OCI-LY1 (cell line): ENCODE data around the gene LAPTM5.
"Not testable (repeated sequence)": the region's sequence is repeated elsewhere in the genome, so short reads cannot be mapped to it uniquely, and the experiment has no call there.

Source experiments
- H2AFZ ChIP-seq: fragments of 200-600 bp; sonication (generic), shearing (Covaris generic); 2 replicates; pipeline ENCODE4 v1.6.0; 2014; ENCODE audit warnings: antibody characterized with exemption, mild to moderate bottlenecking, low read length
- H3F3A ChIP-seq: fragments of 200-600 bp; sonication (generic), shearing (Covaris generic); 2 replicates; pipeline ENCODE4 v1.6.0; 2014; ENCODE audit warnings: mild to moderate bottlenecking, antibody characterized with exemption, low read length, moderate library complexity; ENCODE audit not compliant: insufficient read depth
- H3K27ac ChIP-seq: fragments of 200-600 bp; sonication (generic); 2 replicates; pipeline ENCODE4 v1.5.1; 2014; ENCODE audit warnings: low read length, mixed run types, mild to moderate bottlenecking, low read depth; ENCODE audit not compliant: poor library complexity, severe bottlenecking
- H3K27me3 ChIP-seq: fragments of 200-600 bp; sonication (generic); 2 replicates; pipeline ENCODE4 v1.6.0; 2014; ENCODE audit warnings: antibody characterized with exemption, mild to moderate bottlenecking, low read length, moderate library complexity; ENCODE audit not compliant: insufficient read depth
- H3K36me3 ChIP-seq: fragments of 200-600 bp; sonication (generic); 2 replicates; pipeline ENCODE4 v1.6.1; 2014; ENCODE audit warnings: mild to moderate bottlenecking, antibody characterized with exemption, low read length, moderate library complexity, mixed read lengths; ENCODE audit not compliant: insufficient read depth
- H3K4me1 ChIP-seq: fragments of 200-600 bp; sonication (generic); 2 replicates; pipeline ENCODE4 v1.5.1; 2014; ENCODE audit warnings: mild to moderate bottlenecking, low read length, moderate library complexity; ENCODE audit not compliant: insufficient read depth, severe bottlenecking
- H3K4me2 ChIP-seq: fragments of 200-600 bp; sonication (generic), shearing (Covaris generic); 2 replicates; pipeline ENCODE4 v1.6.1; 2014; ENCODE audit warnings: low read length
- H3K4me3 ChIP-seq: fragments of 200-600 bp; sonication (generic); 2 replicates; pipeline ENCODE4 v1.5.1; 2014; ENCODE audit warnings: low read length, low read depth, mild to moderate bottlenecking, mixed read lengths; ENCODE audit not compliant: poor library complexity, severe bottlenecking
- H3K79me2 ChIP-seq: fragments of 200-600 bp; shearing (Covaris generic); 2 replicates; pipeline ENCODE4 v1.6.1; 2016; ENCODE audit warnings: mixed run types, low read length, mixed read lengths; ENCODE audit not compliant: insufficient read depth
- H3K9ac ChIP-seq: fragments of 200-600 bp; sonication (generic), shearing (Covaris generic); 2 replicates; pipeline ENCODE4 v1.6.1; 2014; ENCODE audit warnings: mild to moderate bottlenecking, low read length, mixed read lengths
- H3K9me2 ChIP-seq: fragments of 200-600 bp; sonication (generic), shearing (Covaris generic); 2 replicates; pipeline ENCODE4 v1.6.1; 2014; ENCODE audit warnings: low read depth, mild to moderate bottlenecking, low read length, mixed read lengths
- H3K9me3 ChIP-seq: fragments of 200-600 bp; shearing (Covaris generic); 2 replicates; pipeline ENCODE4 v1.6.1; 2014; ENCODE audit warnings: low read length, mixed read lengths
- H4K20me1 ChIP-seq: fragments of 200-600 bp; sonication (generic), shearing (Covaris generic); 2 replicates; pipeline ENCODE4 v1.6.0; 2016; ENCODE audit warnings: mild to moderate bottlenecking, low read length; ENCODE audit not compliant: insufficient read depth
- EZH2 ChIP-seq: fragments of 200-600 bp; sonication (generic), shearing (Covaris generic); IDR thresholded peaks from 2 replicates; pipeline ENCODE4 v1.8.0; 2017; ENCODE audit warnings: borderline replicate concordance, mixed run types, mild to moderate bottlenecking, antibody characterized with exemption, low read length, moderate library complexity, mixed read lengths
- TF ChIP-seq, protein P1 (sequence below): fragments of 200-600 bp; sonication (generic), shearing (Covaris generic); IDR thresholded peaks from 2 replicates; pipeline ENCODE4 v1.5.1; 2017; ENCODE audit warnings: mild to moderate bottlenecking, antibody characterized with exemption, low read length, moderate library complexity, mixed read lengths

The LAPTM5 gene

DNA sequence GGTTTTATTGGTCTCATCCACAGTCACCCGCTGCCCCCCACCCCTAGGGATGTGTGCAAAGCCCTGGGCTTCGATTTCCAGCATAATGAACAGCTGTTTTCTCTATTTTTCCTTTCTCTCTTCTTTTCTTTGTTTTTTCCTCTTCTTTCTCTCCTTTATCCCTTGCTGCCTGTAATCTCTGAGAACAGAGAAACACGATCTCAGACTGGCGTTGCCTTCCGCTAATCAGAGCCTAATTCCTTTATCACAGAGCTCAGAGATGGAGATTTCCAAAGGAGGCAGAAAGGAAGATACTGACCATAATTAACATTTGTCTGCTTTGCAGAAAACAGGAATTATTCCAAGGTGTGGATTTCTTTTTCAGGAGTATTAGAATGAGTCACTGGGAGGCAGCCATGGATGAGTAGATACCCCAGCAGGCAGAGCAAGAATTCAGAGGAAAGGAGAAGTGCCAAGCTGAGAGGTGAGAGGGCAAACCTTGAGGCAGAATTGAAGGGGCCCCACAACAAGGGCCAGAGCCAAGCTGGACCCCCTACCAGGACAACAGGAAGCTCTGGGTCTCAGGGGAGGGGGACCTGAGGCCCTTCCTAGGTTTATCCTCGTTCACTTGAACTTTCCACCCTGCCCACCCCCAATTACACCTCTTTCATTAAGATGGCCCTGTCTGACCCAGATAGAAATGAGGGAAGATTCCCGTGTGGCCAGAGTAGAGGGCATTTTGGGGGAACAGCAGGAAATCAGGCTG lies 67.5 kb downstream of the LAPTM5 start:
- Histone ChIP-seq H3K9me2 (no peaks in the 10 kb centered on the region), H2AFZ (no peak overlapping the region), H4K20me1 (no peaks in the 10 kb centered on the region), H3F3A (no peaks in the 10 kb centered on the region), H3K27ac (no peak overlapping the region), H3K9me3 (no peaks in the 10 kb centered on the region), H3K27me3 (peaks cover 6% of the 10 kb centered on the region; the same call in 1 of the 2 replicates), H3K4me2 (no peak overlapping the region), H3K9ac (no peak overlapping the region), H3K79me2 (no peaks in the 10 kb centered on the region), H3K4me3 (no peak overlapping the region), H3K36me3 (no peaks in the 10 kb centered on the region), H3K4me1 (no peaks in the 10 kb centered on the region)
- TF ChIP-seq, protein P1, sequence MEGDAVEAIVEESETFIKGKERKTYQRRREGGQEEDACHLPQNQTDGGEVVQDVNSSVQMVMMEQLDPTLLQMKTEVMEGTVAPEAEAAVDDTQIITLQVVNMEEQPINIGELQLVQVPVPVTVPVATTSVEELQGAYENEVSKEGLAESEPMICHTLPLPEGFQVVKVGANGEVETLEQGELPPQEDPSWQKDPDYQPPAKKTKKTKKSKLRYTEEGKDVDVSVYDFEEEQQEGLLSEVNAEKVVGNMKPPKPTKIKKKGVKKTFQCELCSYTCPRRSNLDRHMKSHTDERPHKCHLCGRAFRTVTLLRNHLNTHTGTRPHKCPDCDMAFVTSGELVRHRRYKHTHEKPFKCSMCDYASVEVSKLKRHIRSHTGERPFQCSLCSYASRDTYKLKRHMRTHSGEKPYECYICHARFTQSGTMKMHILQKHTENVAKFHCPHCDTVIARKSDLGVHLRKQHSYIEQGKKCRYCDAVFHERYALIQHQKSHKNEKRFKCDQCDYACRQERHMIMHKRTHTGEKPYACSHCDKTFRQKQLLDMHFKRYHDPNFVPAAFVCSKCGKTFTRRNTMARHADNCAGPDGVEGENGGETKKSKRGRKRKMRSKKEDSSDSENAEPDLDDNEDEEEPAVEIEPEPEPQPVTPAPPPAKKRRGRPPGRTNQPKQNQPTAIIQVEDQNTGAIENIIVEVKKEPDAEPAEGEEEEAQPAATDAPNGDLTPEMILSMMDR = no peak
- no peak for TF ChIP-seq EZH2

DNA sequence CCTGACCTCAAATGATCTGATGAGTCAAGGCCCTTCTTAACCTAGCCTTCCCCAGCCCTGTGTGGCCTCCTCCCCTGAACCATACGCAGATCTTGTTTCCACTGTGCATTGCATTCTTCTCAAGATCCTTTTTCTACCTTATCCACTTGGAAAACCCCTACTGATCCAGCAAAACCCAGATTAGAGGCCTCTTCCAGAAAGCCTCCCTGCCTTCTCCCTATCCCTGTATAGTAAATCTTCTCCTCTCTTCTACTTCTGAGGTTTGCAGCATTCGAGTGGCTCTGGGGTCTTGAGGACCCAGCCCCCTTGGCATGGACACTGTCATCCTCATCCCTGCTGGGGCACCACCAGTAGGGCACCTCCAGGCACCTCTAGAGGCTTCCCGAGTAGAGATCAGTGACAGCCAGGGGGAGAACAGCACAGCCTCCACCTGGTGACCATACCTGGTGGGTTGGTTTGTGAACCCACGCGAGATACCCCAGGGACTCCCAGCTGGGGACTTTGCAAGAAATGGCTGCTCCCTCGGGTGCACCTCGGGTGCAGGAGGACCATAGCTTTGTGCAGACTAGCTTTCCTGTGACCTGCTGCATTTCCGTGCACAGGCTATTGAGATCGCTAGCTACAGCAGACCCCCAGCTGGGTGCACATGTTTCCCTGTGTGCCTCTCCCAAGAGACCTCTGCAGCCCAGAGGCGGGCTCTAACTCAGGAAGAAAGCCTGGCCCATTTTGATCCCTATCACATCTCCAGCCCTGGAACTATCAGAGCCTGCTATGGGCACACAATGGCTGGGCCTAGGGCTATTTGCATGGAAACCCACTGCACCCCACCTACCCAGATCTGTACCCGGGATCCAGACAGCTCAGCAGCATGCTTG lies 68.4 kb downstream of the LAPTM5 start:
- H3K27me3 ChIP-seq = peaks cover 11% of the 10 kb centered on the region; the same call in 1 of the 2 replicates
- no peaks in the 10 kb centered on the region for H3K9me3 ChIP-seq
- H3K36me3 ChIP-seq = no peaks in the 10 kb centered on the region
- H3K79me2 ChIP-seq = no peaks in the 10 kb centered on the region
- no peak for TF ChIP-seq EZH2
- TF ChIP-seq, protein P1 = no peak
- H3K27ac ChIP-seq = no peak overlapping the region
- H3K4me1 ChIP-seq = no peaks in the 10 kb centered on the region
- no peak overlapping the region for H2AFZ ChIP-seq
- no peaks in the 10 kb centered on the region for H4K20me1 ChIP-seq
- H3F3A ChIP-seq = no peaks in the 10 kb centered on the region
- H3K4me3 ChIP-seq = no peak overlapping the region
- H3K9ac ChIP-seq = no peak overlapping the region
- H3K9me2 ChIP-seq = no peaks in the 10 kb centered on the region
- no peak overlapping the region for H3K4me2 ChIP-seq

DNA sequence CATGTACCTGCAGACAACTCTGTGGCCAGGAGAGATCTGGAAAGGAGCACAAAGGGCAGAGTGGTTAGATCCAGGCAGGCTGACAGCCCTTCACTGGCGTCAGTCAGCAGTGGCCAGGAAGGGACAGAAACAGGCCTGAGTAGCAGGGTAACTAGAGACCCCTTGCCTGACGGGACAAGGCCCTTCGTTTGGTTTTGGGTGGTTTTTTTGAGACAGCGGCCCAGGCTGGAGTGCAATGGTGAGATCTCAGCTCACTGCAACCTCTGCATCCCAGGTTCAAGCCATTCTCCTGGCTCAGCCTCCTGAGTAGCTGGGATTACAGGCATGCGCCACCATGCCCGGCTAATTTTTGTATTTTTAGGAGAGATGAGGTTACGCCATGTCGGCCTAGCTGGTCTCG lies 69.1 kb downstream of the LAPTM5 start:
- not testable (repeated sequence) for H3K9me2 ChIP-seq, H3K36me3 ChIP-seq, H3F3A ChIP-seq, H3K79me2 ChIP-seq, H3K4me3 ChIP-seq, H4K20me1 ChIP-seq, H3K4me1 ChIP-seq, H3K4me2 ChIP-seq, H3K9me3 ChIP-seq, H3K9ac ChIP-seq, H3K27ac ChIP-seq, H2AFZ ChIP-seq
- peaks cover 11% of the 10 kb centered on the region; the same call in 1 of the 2 replicates for H3K27me3 ChIP-seq
